H9 (cell line): ENCODE measurements around the gene USPL1. TPM values are rescaled to one million over a fixed set of nuclear protein-coding genes. Genes with fewer than 3 reads are reported as not detected.

ENCODE experiments used
- DNase-seq: peaks from one replicate; pipeline ENCODE4 v3.0.0-alpha.2; 2017
- H2AFZ ChIP-seq: one replicate; pipeline ENCODE4 v1.6.1; 2013; ENCODE audit warnings: mild to moderate bottlenecking, low read length, control low read depth, moderate library complexity
- H2AK5ac ChIP-seq: 2 replicates; pipeline ENCODE4 v1.6.1; 2013; ENCODE audit warnings: low read length, control low read depth, mixed read lengths; ENCODE audit not compliant: insufficient read length
- H2BK120ac ChIP-seq: one replicate; pipeline ENCODE4 v1.6.1; 2013; ENCODE audit warnings: low read depth, mild to moderate bottlenecking, low read length, control low read depth, inconsistent platforms; ENCODE audit not compliant: poor library complexity, severe bottlenecking
- H2BK12ac ChIP-seq: 2 replicates; pipeline ENCODE4 v1.6.1; 2013; ENCODE audit warnings: low read length, control low read depth, mixed read lengths, low read depth; ENCODE audit not compliant: insufficient read length
- H2BK15ac ChIP-seq: 2 replicates; pipeline ENCODE4 v1.6.1; 2013; ENCODE audit warnings: low read depth, low read length, control low read depth
- H2BK20ac ChIP-seq: one replicate; pipeline ENCODE4 v1.6.1; 2013; ENCODE audit warnings: low read depth, mild to moderate bottlenecking, low read length, control low read depth, inconsistent platforms; ENCODE audit not compliant: poor library complexity, severe bottlenecking
- H2BK5ac ChIP-seq: 2 replicates; pipeline ENCODE4 v1.6.1; 2013; ENCODE audit warnings: low read length, control low read depth, mixed read lengths; ENCODE audit not compliant: insufficient read length
- H3K14ac ChIP-seq: 2 replicates; pipeline ENCODE4 v1.6.1; 2013; ENCODE audit warnings: low read length, control low read depth; ENCODE audit not compliant: insufficient read depth
- H3K18ac ChIP-seq: 2 replicates; pipeline ENCODE4 v1.6.1; 2013; ENCODE audit warnings: low read depth, mild to moderate bottlenecking, mixed read lengths, low read length, control low read depth; ENCODE audit not compliant: insufficient read length
- H3K23ac ChIP-seq: 2 replicates; pipeline ENCODE4 v1.6.1; 2013; ENCODE audit warnings: low read length, control low read depth, mixed read lengths, low read depth; ENCODE audit not compliant: insufficient read length
- H3K23me2 ChIP-seq: 2 replicates; pipeline ENCODE4 v1.6.1; 2013; ENCODE audit warnings: low read depth, mild to moderate bottlenecking, mixed read lengths, low read length, control low read depth; ENCODE audit not compliant: insufficient read length, poor library complexity, severe bottlenecking
- H3K27ac ChIP-seq: 2 replicates; pipeline ENCODE4 v1.5.1; 2013; ENCODE audit warnings: low read length, control low read depth, mixed read lengths, low read depth; ENCODE audit not compliant: insufficient read length
- H3K27me3 ChIP-seq: 2 replicates; pipeline ENCODE4 v1.6.1; 2013; ENCODE audit warnings: low read length, control low read depth, inconsistent platforms; ENCODE audit not compliant: insufficient read depth
- H3K4ac ChIP-seq: 2 replicates; pipeline ENCODE4 v1.6.1; 2013; ENCODE audit warnings: low read depth, mild to moderate bottlenecking, control low read depth, inconsistent platforms, low read length, moderate library complexity
- H3K4me1 ChIP-seq: 2 replicates; pipeline ENCODE4 v1.6.1; 2013; ENCODE audit warnings: low read length, control low read depth, inconsistent platforms; ENCODE audit not compliant: insufficient read depth
- H3K4me2 ChIP-seq: 2 replicates; pipeline ENCODE4 v1.6.1; 2013; ENCODE audit warnings: low read length, control low read depth, mixed read lengths; ENCODE audit not compliant: insufficient read length, insufficient read depth
- H3K56ac ChIP-seq: 2 replicates; pipeline ENCODE4 v1.6.1; 2013; ENCODE audit warnings: low read depth, mild to moderate bottlenecking, mixed read lengths, low read length, control low read depth; ENCODE audit not compliant: insufficient read length
- H3K79me1 ChIP-seq: 2 replicates; pipeline ENCODE4 v1.6.1; 2013; ENCODE audit warnings: low read depth, mild to moderate bottlenecking, moderate library complexity, low read length, control low read depth, inconsistent platforms; ENCODE audit not compliant: insufficient read depth, poor library complexity, severe bottlenecking
- H3K79me2 ChIP-seq: 2 replicates; pipeline ENCODE4 v1.6.1; 2013; ENCODE audit warnings: low read length, control low read depth, inconsistent platforms; ENCODE audit not compliant: insufficient read depth
- H3K9ac ChIP-seq: 2 replicates; pipeline ENCODE4 v1.6.1; 2013; ENCODE audit warnings: low read length, control low read depth, mixed read lengths; ENCODE audit not compliant: insufficient read length; ENCODE audit errors: extremely low read depth
- H3K9me3 ChIP-seq: one replicate; pipeline ENCODE4 v1.6.1; 2013; ENCODE audit warnings: low read depth, low read length, inconsistent platforms; ENCODE audit not compliant: control insufficient read depth
- H3T11ph ChIP-seq: one replicate; pipeline ENCODE4 v1.6.1; 2013; ENCODE audit warnings: mild to moderate bottlenecking, low read length, control low read depth, inconsistent platforms
- H4K20me1 ChIP-seq: one replicate; pipeline ENCODE4 v1.6.1; 2013; ENCODE audit not compliant: control insufficient read depth, insufficient read length, insufficient read depth
- H4K5ac ChIP-seq: 2 replicates; pipeline ENCODE4 v1.6.1; 2013; ENCODE audit warnings: low read depth, mild to moderate bottlenecking, mixed read lengths, low read length, control low read depth; ENCODE audit not compliant: insufficient read length
- H4K8ac ChIP-seq: replicated peaks from 2 replicates; pipeline ENCODE4 v1.6.1; 2013; ENCODE audit warnings: low read length, control low read depth, mixed read lengths, low read depth; ENCODE audit not compliant: insufficient read length
- H4K91ac ChIP-seq: 2 replicates; pipeline ENCODE4 v1.6.1; 2013; ENCODE audit warnings: low read depth, mild to moderate bottlenecking, moderate library complexity, mixed read lengths, low read length, control low read depth; ENCODE audit not compliant: insufficient read length
- H3K27ac Mint-ChIP-seq, 3 experiments: 2 replicates in 2 of 3; 3 replicates in 1 of 3; pipeline ENCODE4 v1.8.0; 2020 to 2021; ENCODE audit warnings: mixed read lengths in 3 of 3, mild to moderate bottlenecking in 1 of 3, moderate library complexity in 1 of 3
- H3K27me3 Mint-ChIP-seq: 2 replicates; pipeline ENCODE4 v1.8.0; 2021; ENCODE audit warnings: low read depth, mild to moderate bottlenecking, moderate library complexity, mixed read lengths
- H3K36me3 Mint-ChIP-seq, 3 experiments: 2 replicates in 2 of 3; 3 replicates in 1 of 3; pipeline ENCODE4 v1.8.0; 2020 to 2021; ENCODE audit warnings: low read depth in 3 of 3, mixed read lengths in 3 of 3; ENCODE audit not compliant: insufficient read depth in 1 of 3
- H3K4me1 Mint-ChIP-seq, 2 experiments: 2 replicates each; pipeline ENCODE4 v1.8.0; 2020; ENCODE audit warnings: mixed read lengths in 2 of 2
- H3K4me3 Mint-ChIP-seq, 2 experiments: 2 replicates in 1 of 2; 3 replicates in 1 of 2; pipeline ENCODE4 v1.8.0; 2020 to 2021; ENCODE audit warnings: mild to moderate bottlenecking in 2 of 2, mixed read lengths in 2 of 2, moderate library complexity in 1 of 2
- H3K9me3 Mint-ChIP-seq, 2 experiments: 2 replicates in 1 of 2; 3 replicates in 1 of 2; pipeline ENCODE4 v1.8.0; 2020; ENCODE audit warnings: mild to moderate bottlenecking in 2 of 2, mixed read lengths in 2 of 2, moderate library complexity in 1 of 2
- CTCF ChIP-seq: fragments of 200-600 bp; sonication (generic); conservative IDR thresholded peaks from 3 replicates; pipeline ENCODE4 v1.8.0; 2021; ENCODE audit warnings: antibody characterized with exemption, mild to moderate bottlenecking
- total RNA-seq: library from RNA; stranded (reverse); gene quantifications from 2 replicates; pipeline ENCODE4 v1.2.1, GENCODE V29; 2021

The USPL1 gene
- total RNA-seq, 1 experiment from 2014 or later, result 17.6 TPM

GRCh38 chr13:30587739-30588138, 30.0 kb upstream of the USPL1 start:
- Histone ChIP-seq H3K23me2 (no peaks in the 10 kb centered on the region), H2AFZ (no peak overlapping the region), H2BK12ac (no peak overlapping the region), H2BK15ac (no peak overlapping the region), H3K14ac (no peak overlapping the region), H2BK5ac (no peak overlapping the region), H4K91ac (no peak overlapping the region), H3K27me3 (no peaks in the 10 kb centered on the region), H3K56ac (no peak overlapping the region), H4K8ac (no peak overlapping the region), H3K79me2 (no peaks in the 10 kb centered on the region), H3K4me2 (no peak overlapping the region), H3K4ac (no peak overlapping the region), H3K9ac (no peak overlapping the region), H4K5ac (no peak overlapping the region), H3K9me3 (no peaks in the 10 kb centered on the region), H4K20me1 (no peaks in the 10 kb centered on the region), H2BK120ac (no peak overlapping the region), H3K27ac (no peak overlapping the region), H3K23ac (no peak overlapping the region), H2BK20ac (no peak overlapping the region), H3K4me1 (no peaks in the 10 kb centered on the region), H3T11ph (no peak overlapping the region), H2AK5ac (no peak overlapping the region), H3K79me1 (no peaks in the 10 kb centered on the region), H3K18ac (no peak overlapping the region)
- DNase-seq, result no peak
- H3K9me3 Mint-ChIP-seq, result no peaks in the 10 kb centered on the region
- no peaks in the 10 kb centered on the region for H3K27me3 Mint-ChIP-seq
- no peak for TF ChIP-seq CTCF
- H3K4me1 Mint-ChIP-seq, result peaks cover 0 to under 1% of the 10 kb centered on the region in 2 experiments; a peak in 1 of 4 replicates
- H3K4me3 Mint-ChIP-seq, result no peak overlapping the region
- no peak overlapping the region for H3K27ac Mint-ChIP-seq
- H3K36me3 Mint-ChIP-seq, result no peaks in the 10 kb centered on the region
